Putamen (tissue), 1 donor: Measurements from ENCODE around the gene GSK3A.
A peak's percentile ranks its signal among the peaks of the same experiment; 100 is the strongest.
"Not testable (repeated sequence)": the region's sequence is repeated elsewhere in the genome, so short reads cannot be mapped to it uniquely, and the experiment has no call there.

ENCODE experiments used
- DNase-seq: peaks from one replicate; pipeline ENCODE4 v3.0.0-alpha.2; 2016; ENCODE audit warnings: low spot score

Gene GSK3A

GRCh38 chr19:42268142-42268703 is 25.8 kb upstream of the GSK3A start:
- DNase-seq = peak; percentile 99

- no peak for DNase-seq
Measured at GRCh38 chr19:42267644-42268141, 25.3 kb upstream of the GSK3A start.

GRCh38 chr19:42266928-42267603 is 24.7 kb upstream of the GSK3A start:
- DNase-seq = not testable (repeated sequence)

- not testable (repeated sequence) for DNase-seq
Measured at GRCh38 chr19:42266105-42266504, 23.7 kb upstream of the GSK3A start.

GRCh38 chr19:42261763-42262162 is 19.4 kb upstream of the GSK3A start:
- no peak for DNase-seq

- not testable (repeated sequence) for DNase-seq
Measured at GRCh38 chr19:42257842-42258241, 15.4 kb upstream of the GSK3A start.

GRCh38 chr19:42255766-42256745 is 13.7 kb upstream of the GSK3A start:
- DNase-seq = peak; percentile 70

- peak; percentile 95 for DNase-seq
Measured at GRCh38 chr19:42254850-42255765, 12.7 kb upstream of the GSK3A start, which contains the start of gene ERF. Gene ERF, minus strand, starts transcription at chr19:42255128. Its CDS starts 129 bp downstream, at chr19:42254999.

GRCh38 chr19:42254089-42254849 is 11.9 kb upstream of the GSK3A start:
- peak; percentile 88 for DNase-seq

- no peak for DNase-seq
Measured at GRCh38 chr19:42253245-42254088, 11.1 kb upstream of the GSK3A start.

GRCh38 chr19:42252365-42253244 is 10.2 kb upstream of the GSK3A start:
- peak; percentile 92 for DNase-seq

GRCh38 chr19:42251572-42252358 is 9.4 kb upstream of the GSK3A start:
- no peak for DNase-seq

- no peak for DNase-seq
Measured at GRCh38 chr19:42250666-42251531, 8.5 kb upstream of the GSK3A start.

GRCh38 chr19:42250183-42250665 is 7.8 kb upstream of the GSK3A start:
- DNase-seq = no peak

GRCh38 chr19:42249769-42250168 is 7.4 kb upstream of the GSK3A start:
- no peak for DNase-seq

- DNase-seq = no peak
Measured at GRCh38 chr19:42249149-42249750, 6.8 kb upstream of the GSK3A start.
